ENCODE data around the gene PKMYT1. TPM values are rescaled to one million over a fixed set of nuclear protein-coding genes. Genes with fewer than 3 reads are reported as not detected.

PKMYT1 gene
- 10 to 100 TPM in 1 of 3 donors, 1 to 10 TPM in 2; 3.1 to 20.0 (median 6.9) TPM for total RNA-seq
- long read RNA-seq, donor 1, partial matches to known transcripts: 1 of 3 reads
- long read RNA-seq, donor 1, other reads (novel, unspliced or antisense): 0 of 3 reads
- long read RNA-seq, donor 2, transcript PKMYT1-201 (9 exons, 2,171 nt): major isoform, 8 of 13 reads
- long read RNA-seq, donor 2, partial matches to known transcripts: 3 of 13 reads
- long read RNA-seq, donor 2, other reads (novel, unspliced or antisense): 1 of 13 reads

DNA sequence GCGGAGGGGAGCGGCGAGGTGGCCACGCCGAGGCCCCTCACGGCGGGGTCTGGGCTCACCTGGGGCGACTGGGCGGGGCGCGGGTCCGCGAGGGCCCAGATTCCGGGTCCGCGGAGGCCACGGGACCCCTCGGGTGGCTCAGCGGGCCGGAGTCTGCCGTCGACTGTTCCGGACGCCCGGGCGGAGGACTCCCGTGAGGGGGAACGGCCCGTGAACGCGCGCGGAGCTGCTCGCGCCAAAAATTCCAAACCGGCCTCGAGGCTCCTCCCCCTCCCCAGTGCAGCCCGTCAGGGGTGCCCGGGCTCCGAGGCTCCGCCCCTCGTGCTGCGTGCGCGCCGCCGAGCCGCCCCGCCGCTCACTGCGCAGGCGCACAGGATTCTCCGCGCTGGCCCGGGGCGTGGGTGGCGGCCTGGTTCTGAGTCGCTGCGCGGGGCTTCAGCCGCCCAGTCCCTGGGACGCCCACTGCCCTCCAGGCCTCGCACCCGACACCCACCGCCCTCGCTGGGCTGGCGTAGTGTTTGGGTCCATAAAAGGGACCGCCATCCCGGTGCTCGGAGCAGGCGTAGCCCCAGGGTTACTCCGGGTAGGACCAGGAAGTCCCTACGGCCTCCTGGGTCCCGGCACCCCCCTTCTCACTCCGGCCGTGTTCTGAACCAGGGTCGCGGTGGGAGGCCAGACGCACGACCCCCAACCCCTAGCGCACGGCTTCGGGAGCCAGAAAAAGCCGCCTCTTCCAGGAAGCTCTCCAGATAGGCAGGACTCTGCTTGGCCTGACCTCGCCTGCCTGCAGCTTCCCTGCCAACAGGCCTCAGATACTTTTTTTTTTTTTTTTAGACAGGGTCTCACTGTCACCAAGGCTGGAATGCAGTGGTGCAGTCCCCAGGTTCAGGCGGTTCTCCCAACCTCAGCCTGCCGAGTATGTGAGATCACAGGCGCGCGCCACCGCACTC, at the start of gene PKMYT1:
Gene PKMYT1, minus strand, starts transcription at position 220 of the 950 bp plus-strand sequence. CDS start 789 bp downstream, outside the sequence.
- intact Hi-C loops (cut with DNase I, micrococcal nuclease): no loop called here
- ATAC-seq: peak; percentile 92
- Histone ChIP-seq H3K4me3 (peak within 1 kb of the TSS; percentile 24), H3K36me3 (ENCODE audit: low read depth) (no peaks in the 10 kb centered on the region), H3K4me1 (ENCODE audit: low read depth) (peaks cover 26% of the 10 kb centered on the region), H3K9me3 (no peaks in the 10 kb centered on the region)
- DNase-seq: peak; percentile 92 to 97 (median 94)
- TF ChIP-seq, protein P1, sequence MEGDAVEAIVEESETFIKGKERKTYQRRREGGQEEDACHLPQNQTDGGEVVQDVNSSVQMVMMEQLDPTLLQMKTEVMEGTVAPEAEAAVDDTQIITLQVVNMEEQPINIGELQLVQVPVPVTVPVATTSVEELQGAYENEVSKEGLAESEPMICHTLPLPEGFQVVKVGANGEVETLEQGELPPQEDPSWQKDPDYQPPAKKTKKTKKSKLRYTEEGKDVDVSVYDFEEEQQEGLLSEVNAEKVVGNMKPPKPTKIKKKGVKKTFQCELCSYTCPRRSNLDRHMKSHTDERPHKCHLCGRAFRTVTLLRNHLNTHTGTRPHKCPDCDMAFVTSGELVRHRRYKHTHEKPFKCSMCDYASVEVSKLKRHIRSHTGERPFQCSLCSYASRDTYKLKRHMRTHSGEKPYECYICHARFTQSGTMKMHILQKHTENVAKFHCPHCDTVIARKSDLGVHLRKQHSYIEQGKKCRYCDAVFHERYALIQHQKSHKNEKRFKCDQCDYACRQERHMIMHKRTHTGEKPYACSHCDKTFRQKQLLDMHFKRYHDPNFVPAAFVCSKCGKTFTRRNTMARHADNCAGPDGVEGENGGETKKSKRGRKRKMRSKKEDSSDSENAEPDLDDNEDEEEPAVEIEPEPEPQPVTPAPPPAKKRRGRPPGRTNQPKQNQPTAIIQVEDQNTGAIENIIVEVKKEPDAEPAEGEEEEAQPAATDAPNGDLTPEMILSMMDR (IDR thresholded peaks at IDR 0.05): no peak

DNA sequence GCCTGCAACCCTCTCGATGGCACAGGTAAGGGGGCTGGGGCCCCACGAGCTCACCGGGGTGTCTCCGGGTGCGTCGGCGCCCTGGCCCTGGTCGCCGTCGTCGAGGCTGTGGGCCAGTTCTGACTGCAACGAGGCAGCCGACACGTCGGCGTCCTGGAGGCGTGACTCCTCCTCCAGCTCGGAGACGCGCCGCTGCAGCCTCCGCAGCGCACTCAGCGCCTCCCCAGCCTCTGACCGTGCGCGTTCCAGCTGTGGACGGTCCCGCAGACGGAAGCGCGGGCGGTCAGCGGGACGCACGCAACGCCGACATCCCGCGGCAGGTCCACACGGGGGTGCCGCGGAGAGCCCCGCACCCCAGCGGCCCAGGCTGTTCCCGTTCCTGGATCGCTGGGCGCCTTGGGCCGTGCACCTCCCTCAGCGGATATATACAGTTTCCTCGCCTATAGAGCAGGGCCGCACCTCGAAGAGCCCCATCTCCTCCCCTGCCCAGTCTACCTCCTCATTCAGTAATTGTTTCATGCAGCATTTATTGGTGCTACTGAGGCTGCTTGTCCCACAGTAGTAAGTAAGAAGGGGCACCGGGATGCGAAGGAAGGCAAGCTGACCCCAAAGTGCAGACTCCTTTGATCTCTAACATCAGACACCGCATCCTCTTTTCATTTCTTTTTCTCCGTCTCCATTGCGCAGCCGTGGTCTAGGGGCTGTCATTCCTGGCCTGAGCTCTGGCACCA, 49.4 kb upstream of the PKMYT1 start:
- ATAC-seq (no peak), DNase-seq (peak in 1 of 3 donors; percentile 50)
- TF ChIP-seq, protein P1 (IDR thresholded peaks at IDR 0.05): no peak
- Histone ChIP-seq H3K4me3 (no peak overlapping the region), H3K36me3 (ENCODE audit: low read depth) (no peaks in the 10 kb centered on the region), H3K9me3 (no peaks in the 10 kb centered on the region), H3K4me1 (ENCODE audit: low read depth) (peaks cover 34% of the 10 kb centered on the region)
- intact Hi-C loops (cut with DNase I, micrococcal nuclease): no loop called here

DNA sequence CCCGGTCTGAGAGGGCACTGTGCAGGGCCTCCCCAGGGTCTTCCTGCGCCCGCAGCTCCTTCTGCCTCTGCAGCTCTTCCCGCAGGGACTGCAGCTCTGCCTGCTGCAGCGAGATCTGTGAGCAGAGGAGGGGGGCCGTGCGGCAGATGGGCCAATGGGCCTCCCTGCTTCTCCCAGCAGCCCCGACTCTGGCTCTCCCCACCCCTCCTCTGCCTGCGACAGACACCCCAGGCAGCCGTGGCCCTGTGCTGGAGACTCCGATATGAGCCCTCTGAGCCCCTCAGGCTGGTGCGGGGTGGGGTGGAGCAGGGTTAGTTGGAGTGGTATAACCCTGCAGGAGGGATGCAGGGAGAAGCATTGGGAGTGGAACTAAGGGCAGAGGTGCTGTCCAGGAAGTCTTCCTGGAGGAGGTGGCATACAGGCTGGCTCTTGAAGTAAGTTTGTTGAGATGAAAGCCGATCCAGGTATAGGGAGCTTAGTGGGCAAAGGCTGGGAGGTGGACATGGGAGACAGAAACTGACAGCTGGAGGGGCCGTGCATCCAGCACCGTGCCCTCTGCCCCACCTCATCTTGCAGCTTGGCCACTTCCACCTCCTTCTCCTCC, 48.6 kb upstream of the PKMYT1 start:
- H3K4me1 ChIP-seq (ENCODE audit: low read depth): peaks cover 37% of the 10 kb centered on the region
- TF ChIP-seq, protein P1 (IDR thresholded peaks at IDR 0.05): no peak
- H3K9me3 ChIP-seq: no peaks in the 10 kb centered on the region
- DNase-seq: peak in 2 of 3 donors; percentile 54 to 63
- no peaks in the 10 kb centered on the region for H3K36me3 ChIP-seq (ENCODE audit: low read depth)
- H3K4me3 ChIP-seq: no peak overlapping the region
- ATAC-seq: no peak
- intact Hi-C loops (cut with DNase I, micrococcal nuclease): no loop called here

DNA sequence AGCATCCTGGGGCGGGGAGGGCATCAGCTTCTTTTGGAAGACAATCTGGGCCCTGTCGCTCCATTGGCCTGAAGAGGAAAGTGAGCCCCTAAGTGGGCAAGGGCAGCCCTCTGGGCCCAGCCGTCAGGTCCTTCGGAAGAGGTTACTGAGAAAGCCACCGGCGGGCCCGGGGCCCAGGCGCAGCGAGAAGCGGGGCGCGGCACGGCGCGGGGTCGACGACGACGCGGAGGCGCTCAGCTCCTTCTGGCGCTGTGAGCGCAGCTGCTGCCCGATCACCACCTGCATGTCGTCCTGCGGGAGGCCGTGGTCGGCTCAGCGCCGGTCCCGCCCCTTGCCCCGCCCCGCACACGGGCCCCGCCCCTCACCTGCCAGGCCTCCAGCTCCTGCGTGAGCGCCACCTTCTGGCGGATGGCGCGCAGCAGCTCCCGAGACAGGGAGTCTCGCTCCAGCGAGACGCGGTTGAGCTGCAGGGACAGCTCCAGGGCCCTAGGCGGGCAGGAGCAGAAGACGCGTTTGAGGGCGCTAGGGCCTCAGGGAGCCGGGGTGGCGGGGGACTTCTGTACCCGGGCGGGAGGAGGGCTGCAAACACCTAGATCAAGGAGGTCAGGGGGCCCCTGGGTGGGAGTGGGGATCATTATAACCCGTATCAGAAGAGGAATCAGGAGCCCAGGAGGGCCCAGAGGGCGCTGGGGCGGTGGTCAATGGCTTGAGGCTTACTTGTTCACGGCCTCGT, 47.9 kb upstream of the PKMYT1 start:
- DNase-seq (peak; percentile 91 to 95 (median 95)), ATAC-seq (peak; percentile 80)
- intact Hi-C loops (cut with DNase I, micrococcal nuclease): no loop called here
- H3K4me1 ChIP-seq (ENCODE audit: low read depth): peaks cover 40% of the 10 kb centered on the region
- TF ChIP-seq, protein P1 (IDR thresholded peaks at IDR 0.05): peak; percentile 95
- no peak overlapping the region for H3K4me3 ChIP-seq
- H3K36me3 ChIP-seq (ENCODE audit: low read depth): no peaks in the 10 kb centered on the region
- no peaks in the 10 kb centered on the region for H3K9me3 ChIP-seq

DNA sequence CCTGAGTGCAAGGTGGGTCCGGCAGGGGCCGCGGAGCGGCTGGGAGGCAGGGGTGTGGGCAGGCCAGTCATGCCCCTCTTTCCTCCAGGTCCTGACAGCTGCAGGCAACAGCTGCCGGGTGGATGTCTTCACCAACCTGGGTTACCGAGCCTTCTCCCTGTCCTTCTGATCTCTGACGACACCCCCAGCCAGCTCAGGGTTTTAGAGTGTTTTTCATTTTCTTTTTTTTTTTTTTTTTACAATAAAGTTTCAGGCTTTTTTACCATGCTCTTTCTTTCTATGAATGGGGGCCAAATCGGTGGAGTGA, 47.2 kb upstream of the PKMYT1 start:
- Histone ChIP-seq H3K4me1 (ENCODE audit: low read depth) (peaks cover 47% of the 10 kb centered on the region), H3K36me3 (ENCODE audit: low read depth) (no peaks in the 10 kb centered on the region), H3K4me3 (no peak overlapping the region), H3K9me3 (no peaks in the 10 kb centered on the region)
- intact Hi-C loops (cut with DNase I, micrococcal nuclease): no loop called here
- peak in 1 of 3 donors; percentile 7 for DNase-seq
- TF ChIP-seq, protein P1 (IDR thresholded peaks at IDR 0.05): no peak
- no peak for ATAC-seq

All from mucosa of descending colon (tissue), 3 donors.